GM19372 (cell line): ENCODE measurements around the gene PLIN5.

Experiments
- ATAC-seq: cut with Tn5 transposase; IDR thresholded peaks from one replicate; pipeline ENCODE4 v1.9.1; 2021; ENCODE audit warnings: mild to moderate bottlenecking, low read depth, moderate library complexity; ENCODE audit not compliant: unreplicated experiment

The PLIN5 gene

DNA sequence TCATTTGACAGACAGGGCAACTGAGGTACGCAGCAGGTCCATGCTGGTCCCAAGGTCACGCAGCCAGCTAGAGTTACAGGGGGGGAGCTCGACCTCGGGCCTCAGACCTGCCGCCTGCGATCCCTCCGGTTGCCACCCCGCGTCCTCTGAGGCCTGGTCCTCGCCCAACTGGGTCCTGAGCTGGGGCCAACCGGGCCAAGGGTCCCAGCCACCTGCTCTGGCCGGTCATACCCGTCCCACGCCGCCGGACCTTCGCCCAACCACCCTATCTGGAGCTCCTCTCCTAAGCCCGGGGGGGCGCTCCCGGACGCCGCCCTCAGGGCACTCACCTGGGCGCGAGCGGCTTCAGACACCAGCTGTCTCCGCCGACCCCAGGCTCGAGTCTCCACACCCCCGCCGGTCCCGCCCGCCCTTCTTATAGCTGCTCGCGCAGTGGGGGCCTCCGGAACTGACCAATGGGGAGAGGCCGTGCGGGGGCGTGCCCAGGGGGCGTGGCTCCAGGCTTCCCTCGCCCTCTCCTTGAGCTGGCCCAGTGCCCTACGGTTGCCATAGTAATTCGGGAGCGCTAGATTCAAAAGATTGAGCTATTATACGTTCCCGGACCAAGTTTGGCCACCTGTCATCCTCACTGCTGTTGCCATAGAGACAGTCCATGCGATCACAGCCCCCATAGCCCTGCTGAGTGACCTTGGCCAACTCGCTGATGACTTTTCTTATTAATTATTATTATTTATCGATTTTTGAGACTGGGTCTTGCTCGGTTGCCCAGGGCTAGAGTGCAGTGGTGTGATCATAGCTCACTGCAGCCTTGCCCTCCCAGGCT is at the start of gene PLIN5:
TSS of gene PLIN5 (minus strand) at position 389 of the 823 bp plus-strand sequence. CDS start 1,150 bp downstream, outside the sequence.
- ATAC-seq, result no peak

DNA sequence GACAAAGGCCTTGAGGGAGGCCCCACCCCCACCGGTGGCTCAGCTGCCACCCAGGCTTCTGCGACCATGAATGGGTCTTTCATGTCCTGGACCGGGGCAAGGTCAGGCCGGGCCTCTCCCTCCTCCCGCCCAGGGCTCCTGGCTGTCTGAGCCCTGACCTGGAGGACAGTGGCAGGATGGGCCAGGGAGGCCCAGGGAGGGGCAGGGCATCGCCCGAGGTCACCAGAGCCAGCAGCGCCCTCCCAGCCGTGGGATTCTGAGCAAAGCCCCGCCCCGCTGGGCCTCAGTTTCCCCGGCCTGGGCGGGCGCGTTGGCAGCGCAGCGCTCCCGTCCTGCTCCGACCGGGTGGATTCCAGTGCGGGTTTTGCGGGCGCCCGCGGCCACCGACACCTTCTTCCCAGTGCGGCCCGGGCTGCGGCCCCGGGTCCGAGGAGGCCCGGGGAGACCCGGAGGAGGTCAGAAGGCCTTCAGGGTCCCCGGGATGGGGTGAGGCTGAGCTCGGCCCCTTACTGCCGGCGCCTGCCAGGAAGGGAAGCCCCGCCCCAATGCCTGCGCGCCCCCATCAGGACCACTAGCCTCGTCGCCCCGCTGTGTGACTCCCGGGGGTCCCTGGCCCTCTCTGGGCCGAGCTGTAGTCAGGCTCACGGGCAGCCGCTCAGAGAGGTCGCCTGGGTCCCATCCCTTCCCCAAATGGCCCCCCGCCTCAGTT is 49.1 kb upstream of the PLIN5 start:
- no peak for ATAC-seq

- ATAC-seq, result no peak
Measured at GRCh38 chr19:4582980-4583842, 48.2 kb upstream of the PLIN5 start.

DNA sequence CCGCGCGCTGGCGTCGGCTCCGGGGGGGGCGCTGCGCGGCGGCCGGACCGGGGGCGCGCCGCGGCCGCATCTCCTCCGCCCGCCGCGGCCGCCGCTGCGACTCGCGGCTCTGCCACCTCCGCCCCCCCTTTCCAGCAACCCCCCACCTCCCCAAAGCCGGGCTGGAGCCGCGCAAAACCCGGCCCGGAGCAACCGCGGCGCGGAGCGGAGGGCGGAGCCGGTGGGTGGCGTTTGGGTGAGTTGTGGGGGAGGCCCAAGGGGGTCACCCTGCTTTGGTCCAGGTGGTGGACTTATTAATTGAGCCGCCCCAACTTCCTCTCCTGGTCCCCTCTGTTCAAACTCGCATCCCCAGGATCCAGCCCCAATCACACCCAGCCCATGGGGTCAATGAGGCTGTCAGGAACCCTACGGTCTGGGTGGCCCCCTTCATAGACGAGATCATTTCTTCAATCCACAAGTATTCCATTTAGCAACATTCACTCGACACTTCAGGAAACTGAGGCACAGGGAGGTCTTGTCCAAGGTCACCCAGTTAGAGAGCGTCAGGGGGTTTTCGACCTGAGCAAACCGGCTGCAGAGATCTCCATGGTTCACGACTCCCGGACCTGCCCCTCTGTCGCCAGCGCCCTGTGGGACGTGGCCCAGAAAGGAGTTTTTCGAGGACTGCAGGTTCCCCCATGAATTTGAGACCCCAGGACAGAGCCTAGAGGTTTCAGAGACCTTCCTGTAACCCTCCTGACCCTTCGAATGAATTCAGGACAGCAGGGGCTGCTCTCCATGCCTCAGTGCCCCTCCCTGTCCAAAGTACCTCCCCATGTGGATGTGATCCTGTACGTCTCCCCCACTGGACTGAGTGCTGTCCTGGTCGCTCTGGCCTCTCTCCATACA is 46.9 kb upstream of the PLIN5 start:
- ATAC-seq, result no peak

GRCh38 chr19:4580961-4581665 is 46.1 kb upstream of the PLIN5 start:
- no peak for ATAC-seq

GRCh38 chr19:4580021-4580901 is 45.2 kb upstream of the PLIN5 start:
- no peak for ATAC-seq

DNA sequence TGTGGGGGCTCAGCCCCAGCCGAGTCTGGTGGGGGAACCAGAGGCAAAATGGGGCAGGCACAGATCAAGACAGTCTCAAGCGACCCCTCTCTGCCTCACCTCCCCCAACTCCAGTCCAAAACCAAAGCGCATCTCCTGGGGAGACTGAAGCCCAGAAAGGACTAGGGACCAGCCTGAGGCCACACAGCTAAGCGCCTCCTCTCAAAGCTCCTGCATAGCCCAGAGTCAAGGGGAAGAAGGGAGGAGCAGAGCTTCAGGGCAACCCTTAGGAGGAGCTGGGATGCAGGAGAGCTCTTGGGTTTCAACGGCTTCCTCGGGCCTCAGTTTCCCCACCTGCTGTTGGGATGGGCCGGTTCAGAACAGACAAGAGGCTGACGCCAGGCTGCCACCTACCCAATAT is 44.4 kb upstream of the PLIN5 start:
- ATAC-seq, result no peak

GRCh38 chr19:4578552-4579248 is 43.7 kb upstream of the PLIN5 start:
- no peak for ATAC-seq

DNA sequence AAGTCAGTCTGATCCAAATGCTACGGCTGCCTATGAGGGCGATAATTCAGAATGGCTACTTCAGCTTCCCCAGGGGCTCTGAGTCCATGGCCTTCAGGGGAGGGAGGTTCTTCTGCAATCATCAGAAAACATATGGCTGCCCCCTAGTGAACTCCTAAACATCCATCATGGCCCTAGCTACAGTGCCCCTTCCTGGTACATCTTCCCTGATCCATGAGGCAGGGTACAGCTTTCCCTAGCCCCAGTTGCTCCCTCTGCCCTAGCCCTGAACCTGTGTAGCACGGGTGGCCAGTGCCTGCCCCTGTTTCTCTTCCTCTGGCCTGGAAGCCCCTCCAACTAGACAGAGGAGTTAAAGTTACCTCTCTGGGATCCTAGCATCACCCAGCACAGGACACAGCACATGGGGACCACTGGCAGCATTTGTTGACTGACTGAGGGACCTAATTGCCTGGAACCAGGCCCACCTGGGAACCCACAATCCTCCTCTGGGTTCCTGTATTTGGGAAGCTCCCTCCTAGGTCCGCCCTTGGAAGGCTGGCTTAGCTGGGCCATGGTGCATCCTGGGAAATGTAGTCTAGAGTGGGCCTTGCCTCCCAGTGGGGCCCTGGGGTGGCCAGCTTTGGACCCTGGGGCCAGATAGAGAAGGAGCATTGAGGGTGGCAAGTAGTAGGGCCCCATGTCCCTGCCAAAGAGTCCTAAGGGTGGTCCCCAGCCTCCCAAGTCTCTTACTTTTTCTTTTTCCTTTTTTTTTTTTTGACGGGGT is 42.2 kb upstream of the PLIN5 start:
- ATAC-seq, result no peak

GRCh38 chr19:4576016-4576933 is 41.3 kb upstream of the PLIN5 start:
- no peak for ATAC-seq

DNA sequence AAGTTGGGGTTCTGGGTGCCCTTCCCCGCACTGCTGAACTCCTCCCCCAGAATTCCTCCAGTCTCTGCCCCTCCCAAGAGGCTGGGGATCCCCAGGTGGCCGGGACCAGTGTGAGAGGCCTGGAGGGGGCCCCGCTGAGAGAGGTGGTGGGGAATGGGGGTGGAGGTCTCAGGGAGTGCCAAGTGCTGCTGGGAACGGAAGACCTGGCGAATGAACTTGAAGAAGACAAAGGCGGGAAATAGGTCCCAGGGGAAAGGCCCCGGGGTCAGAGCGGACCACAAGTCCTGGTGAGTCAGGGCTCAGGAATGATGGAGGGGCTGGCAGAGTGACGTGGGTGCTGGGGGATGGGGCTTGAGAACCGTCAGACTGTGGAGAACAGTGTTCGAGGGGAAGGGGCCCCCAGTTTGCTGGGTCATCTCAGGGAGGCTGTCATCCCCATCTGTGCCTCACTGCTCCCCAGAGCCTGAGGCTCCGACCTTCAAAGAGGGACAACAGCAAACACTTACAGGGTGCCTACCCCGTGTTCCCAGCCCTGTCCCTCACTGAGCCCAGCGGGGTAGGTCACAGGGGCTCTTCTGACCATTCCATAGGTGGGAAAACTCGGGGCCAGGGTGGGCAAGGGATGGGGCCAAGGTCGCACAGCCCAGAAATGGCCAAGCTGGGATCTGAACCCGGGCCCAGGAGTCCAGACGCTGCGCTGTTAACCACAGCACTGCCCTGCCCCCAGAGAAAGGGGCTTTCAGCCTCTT is 40.4 kb upstream of the PLIN5 start:
- no peak for ATAC-seq

DNA sequence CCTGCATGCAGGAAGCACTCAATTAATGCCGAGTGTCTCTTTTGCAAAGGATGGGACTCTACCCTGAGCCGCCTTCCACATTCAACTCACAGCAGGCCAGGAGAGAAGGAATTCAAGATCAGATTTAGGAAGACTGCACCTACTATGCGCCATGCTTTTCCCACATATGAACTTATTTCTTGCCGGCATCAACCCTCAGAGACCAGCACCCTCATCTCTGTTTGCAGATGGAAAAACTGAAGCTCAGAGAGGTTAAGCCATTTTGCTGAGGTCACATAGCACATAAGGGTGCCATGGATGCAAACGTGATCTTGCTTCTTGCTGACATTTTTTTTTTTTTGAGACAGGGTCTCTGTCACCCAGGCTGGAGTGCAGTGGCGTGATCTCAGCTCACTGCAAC is 38.7 kb upstream of the PLIN5 start:
- no peak for ATAC-seq

GRCh38 chr19:4571305-4571917 is 36.4 kb upstream of the PLIN5 start:
- no peak for ATAC-seq

GRCh38 chr19:4570916-4571304 is 35.9 kb upstream of the PLIN5 start:
- no peak for ATAC-seq

- no peak for ATAC-seq
Measured at GRCh38 chr19:4570402-4570801, 35.4 kb upstream of the PLIN5 start.
